Bronchial epithelial cell (primary cell): ENCODE data around the gene SMIM24. TPM values are rescaled to one million over a fixed set of nuclear protein-coding genes. Genes with fewer than 3 reads are reported as not detected.
A peak's percentile ranks its signal among the peaks of the same experiment; 100 is the strongest.

Source experiments
- DNase-seq: peaks from one replicate; pipeline ENCODE4 v3.0.0-alpha.2; 2010; ENCODE audit warnings: low read depth
- FAIRE-seq: peaks from 2 replicates; lab custom pipeline; 2011; peaks lifted over from hg19 to GRCh38; lab: Jason Lieb, UNC
- H3K27me3 ChIP-seq: 2 replicates; pipeline ENCODE4 v1.5.1; 2011; ENCODE audit warnings: low read length; ENCODE audit not compliant: control insufficient read depth, insufficient read depth
- H3K36me3 ChIP-seq: 2 replicates; pipeline ENCODE4 v1.5.1; 2011; ENCODE audit warnings: low read length; ENCODE audit not compliant: control insufficient read depth, insufficient read depth
- H3K4me3 ChIP-seq: 2 replicates; pipeline ENCODE4 v1.5.1; 2011; ENCODE audit warnings: mild to moderate bottlenecking, low read depth, low read length, control low read depth
- total RNA-seq: library from RNA; depleted of rRNA; stranded (reverse); fragments of >200 nt; gene quantifications from 2 replicates; pipeline ENCODE4 v1.2.1, GENCODE V29; 2014
- TF ChIP-seq, protein P1 (sequence below): IDR thresholded peaks from 2 replicates; pipeline ENCODE4 v1.5.1; 2011; ENCODE audit warnings: mild to moderate bottlenecking, moderate library complexity, low read length, control low read depth, inconsistent platforms; ENCODE audit not compliant: insufficient read depth, severe bottlenecking

The SMIM24 gene
- total RNA-seq, 1 donor from 2014 or later, result not detected

DNA sequence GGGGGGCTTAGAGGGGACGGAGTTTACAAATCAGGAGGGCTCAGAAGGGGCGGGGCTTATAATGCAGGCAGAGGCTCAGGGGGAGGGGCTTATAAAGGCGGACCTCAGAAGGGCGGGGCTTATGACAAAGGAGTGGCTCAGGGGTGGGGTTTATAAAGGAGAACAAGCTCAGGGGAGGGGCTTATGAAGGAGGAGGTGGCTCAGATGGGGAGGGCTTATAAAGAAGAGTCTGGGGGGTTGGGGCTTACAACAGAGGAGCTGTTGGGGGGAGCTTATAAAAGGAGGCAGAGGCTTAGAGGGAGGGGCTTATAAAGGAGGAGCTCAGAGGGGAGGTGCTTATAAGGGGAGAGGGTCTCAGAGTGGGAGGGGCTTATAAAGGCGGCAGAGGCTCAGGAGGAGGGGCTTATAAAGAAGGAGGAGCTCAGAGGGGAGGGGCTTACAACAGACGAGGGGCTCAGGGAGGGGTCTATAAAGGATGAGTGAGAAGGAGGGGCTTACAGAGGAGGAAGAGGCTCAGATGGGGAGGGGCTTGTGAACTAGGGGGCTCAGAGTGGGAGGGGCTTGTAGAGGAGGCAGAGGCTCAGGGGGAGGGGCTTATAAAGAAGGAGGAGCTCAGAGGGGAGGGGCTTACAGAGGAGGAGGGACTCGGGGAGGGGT is 1.0 kb downstream of the SMIM24 start:
- Histone ChIP-seq H3K4me3 (no peak overlapping the region), H3K36me3 (no peaks in the 10 kb centered on the region), H3K27me3 (peaks cover 8% of the 10 kb centered on the region)
- no peak for FAIRE-seq
- TF ChIP-seq, protein P1, sequence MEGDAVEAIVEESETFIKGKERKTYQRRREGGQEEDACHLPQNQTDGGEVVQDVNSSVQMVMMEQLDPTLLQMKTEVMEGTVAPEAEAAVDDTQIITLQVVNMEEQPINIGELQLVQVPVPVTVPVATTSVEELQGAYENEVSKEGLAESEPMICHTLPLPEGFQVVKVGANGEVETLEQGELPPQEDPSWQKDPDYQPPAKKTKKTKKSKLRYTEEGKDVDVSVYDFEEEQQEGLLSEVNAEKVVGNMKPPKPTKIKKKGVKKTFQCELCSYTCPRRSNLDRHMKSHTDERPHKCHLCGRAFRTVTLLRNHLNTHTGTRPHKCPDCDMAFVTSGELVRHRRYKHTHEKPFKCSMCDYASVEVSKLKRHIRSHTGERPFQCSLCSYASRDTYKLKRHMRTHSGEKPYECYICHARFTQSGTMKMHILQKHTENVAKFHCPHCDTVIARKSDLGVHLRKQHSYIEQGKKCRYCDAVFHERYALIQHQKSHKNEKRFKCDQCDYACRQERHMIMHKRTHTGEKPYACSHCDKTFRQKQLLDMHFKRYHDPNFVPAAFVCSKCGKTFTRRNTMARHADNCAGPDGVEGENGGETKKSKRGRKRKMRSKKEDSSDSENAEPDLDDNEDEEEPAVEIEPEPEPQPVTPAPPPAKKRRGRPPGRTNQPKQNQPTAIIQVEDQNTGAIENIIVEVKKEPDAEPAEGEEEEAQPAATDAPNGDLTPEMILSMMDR, result no peak
- no peak for DNase-seq

DNA sequence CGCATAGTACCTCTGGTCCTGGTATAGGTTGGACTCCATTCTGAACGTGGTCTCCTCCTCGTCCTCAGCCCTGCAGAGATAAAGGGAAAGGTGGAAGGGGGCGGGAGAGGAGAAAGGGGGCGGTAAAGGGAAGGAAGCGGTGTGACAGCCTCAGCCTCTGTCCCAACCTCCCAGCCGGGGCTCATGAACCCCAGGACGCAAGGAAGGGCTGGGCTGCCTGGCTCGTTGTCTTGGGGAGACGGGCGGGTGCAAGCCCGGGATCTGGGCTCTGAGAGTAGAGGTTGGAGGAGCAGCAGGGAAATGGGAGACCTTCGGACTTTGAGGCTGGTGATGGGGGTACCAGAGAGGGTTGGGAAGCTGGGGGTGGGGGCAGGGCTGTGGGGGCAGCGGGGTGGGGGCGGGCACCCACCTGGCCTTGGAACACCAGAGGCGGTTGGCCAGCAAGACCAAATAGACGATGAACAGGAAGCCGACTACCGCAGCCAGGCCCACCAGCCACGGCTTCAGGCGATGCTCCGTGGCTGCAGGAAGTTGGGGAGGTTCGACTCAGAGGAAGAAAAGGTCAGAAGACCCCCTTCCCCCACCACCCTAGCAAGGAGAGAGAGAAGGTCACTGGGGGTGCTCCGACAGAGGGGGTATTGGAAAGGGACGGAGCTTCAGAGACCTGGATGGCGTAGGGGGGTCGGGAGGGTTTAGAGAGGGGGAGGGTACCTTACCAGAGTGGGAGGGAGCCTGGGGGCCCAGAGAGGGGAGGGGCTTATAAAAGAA is 1.7 kb downstream of the SMIM24 start:
- DNase-seq, result no peak
- TF ChIP-seq, protein P1, result no peak
- Histone ChIP-seq H3K4me3 (no peak overlapping the region), H3K36me3 (no peaks in the 10 kb centered on the region), H3K27me3 (peaks cover 9% of the 10 kb centered on the region)
- no peak for FAIRE-seq

GRCh38 chr19:3477951-3478350 is 2.4 kb downstream of the SMIM24 start:
- DNase-seq (no peak), FAIRE-seq (peak; percentile 13)
- Histone ChIP-seq H3K4me3 (no peak overlapping the region), H3K27me3 (peaks cover 9% of the 10 kb centered on the region), H3K36me3 (no peaks in the 10 kb centered on the region)
- TF ChIP-seq, protein P1, result no peak

DNA sequence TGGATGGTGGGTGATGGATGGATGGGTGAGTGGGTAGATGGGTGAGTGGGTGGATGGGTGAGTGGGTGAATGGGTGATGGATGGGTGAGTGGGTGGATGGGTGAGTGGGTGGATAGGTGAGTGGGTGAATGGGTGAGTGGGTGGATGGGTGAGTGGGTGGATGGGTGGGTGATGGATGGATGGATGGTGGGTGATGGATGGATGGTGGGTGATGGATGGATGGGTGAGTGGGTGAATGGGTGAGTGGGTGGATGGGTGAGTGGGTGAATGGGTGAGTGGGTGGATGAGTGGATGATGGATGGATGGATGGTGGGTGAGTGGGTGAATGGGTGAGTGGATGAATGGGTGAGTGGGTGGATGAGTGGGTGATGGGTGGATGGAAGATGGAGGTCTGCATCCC is 2.8 kb downstream of the SMIM24 start:
- H3K27me3 ChIP-seq, result peaks cover 9% of the 10 kb centered on the region
- FAIRE-seq, result peak; percentile 89

DNA sequence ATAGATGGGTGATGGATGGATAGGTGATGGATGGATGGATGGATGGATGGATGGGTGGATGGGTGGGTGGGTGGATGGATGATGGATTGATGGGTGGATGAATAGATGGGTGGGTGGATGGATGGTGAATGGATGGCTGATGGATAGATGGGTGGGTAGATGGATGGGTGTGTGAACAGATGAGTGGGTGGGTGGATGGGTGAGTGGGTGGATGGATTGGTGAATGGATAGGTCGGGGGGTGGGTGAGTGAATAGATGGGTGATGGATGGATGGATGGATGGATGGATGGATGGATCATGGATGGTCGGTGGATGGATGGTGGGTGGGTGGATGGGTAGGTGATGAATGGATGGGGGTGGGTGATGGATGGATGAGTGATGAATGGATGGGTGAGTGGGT is 3.5 kb downstream of the SMIM24 start:
- H3K27me3 ChIP-seq, result peaks cover 9% of the 10 kb centered on the region
- DNase-seq (no peak), FAIRE-seq (no peak)
- no peak overlapping the region for H3K4me3 ChIP-seq
- no peaks in the 10 kb centered on the region for H3K36me3 ChIP-seq
- TF ChIP-seq, protein P1, result no peak

More for the DNA sequence above, 2.8 kb downstream of the SMIM24 start:
- TF ChIP-seq, protein P1, result no peak
- Histone ChIP-seq H3K36me3 (no peaks in the 10 kb centered on the region), H3K4me3 (no peak overlapping the region)
- no peak for DNase-seq

- TF ChIP-seq, protein P1, result no peak
- no peak for FAIRE-seq
- H3K4me3 ChIP-seq, result no peak overlapping the region
- DNase-seq, result no peak
- H3K36me3 ChIP-seq, result no peaks in the 10 kb centered on the region
- H3K27me3 ChIP-seq, result peaks cover 6% of the 10 kb centered on the region
Observed at GRCh38 chr19:3475449-3475848, 4.9 kb downstream of the SMIM24 start.
